IMR-90 (cell line): Measurements from ENCODE around the gene TBC1D10A. TPM values are rescaled to one million over a fixed set of nuclear protein-coding genes. Genes with fewer than 3 reads are reported as not detected.
A peak's percentile ranks its signal among the peaks of the same experiment; 100 is the strongest.

Source experiments
- ATAC-seq: fragments of 200-7000 bp; cut with Tn5 transposase; 2 replicates; pipeline ENCODE4 v1.9.1; 2020; ENCODE audit warnings: low read depth, mild to moderate bottlenecking, moderate library complexity
- BruUV-seq: library from RNA; stranded (reverse); fragments of 400-500 nt; replicated peaks from 2 replicates; lab custom pipeline; 2021; lab: Mats Ljungman, UMichigan
- CTCF ChIA-PET: fragments of 300-600 bp; formaldehyde crosslinking; extraction: SDS; loops from one replicate; lab custom pipeline; 2021; ENCODE audit warnings: antibody characterized with exemption; lab: Yijun Ruan, JAX
- POLR2A ChIA-PET: fragments of 300-600 bp; sonication (Branson Sonifier 250); formaldehyde crosslinking; loops from one replicate; lab custom pipeline; 2022; ENCODE audit warnings: antibody characterized with exemption; ENCODE audit not compliant: unreplicated experiment; lab: Charles Lee
- DNase-seq: peaks from one replicate; pipeline ENCODE4 v3.0.0; 2013
- H2AFZ ChIP-seq: replicated peaks from 2 replicates; pipeline ENCODE3; 2013; ENCODE audit warnings: low read length, mild to moderate bottlenecking; ENCODE audit not compliant: poor library complexity
- H2AK5ac ChIP-seq: 2 replicates; pipeline ENCODE4 v1.6.1; 2013; ENCODE audit warnings: low read depth, low read length, inconsistent platforms
- H2AK9ac ChIP-seq: replicated peaks from 2 replicates; pipeline ENCODE3; 2013; ENCODE audit warnings: mild to moderate bottlenecking, low read depth, low read length, moderate library complexity; ENCODE audit not compliant: poor library complexity
- H2BK120ac ChIP-seq: 2 replicates; pipeline ENCODE4 v1.6.1; 2013; ENCODE audit warnings: low read depth, low read length, inconsistent platforms
- H2BK15ac ChIP-seq: 3 replicates; pipeline ENCODE4 v1.6.1; 2013; ENCODE audit warnings: low read depth, low read length, inconsistent platforms
- H2BK20ac ChIP-seq: 2 replicates; pipeline ENCODE4 v1.6.1; 2013; ENCODE audit warnings: low read depth, mild to moderate bottlenecking, inconsistent platforms, low read length, moderate library complexity
- H2BK5ac ChIP-seq: 2 replicates; pipeline ENCODE4 v1.6.1; 2013; ENCODE audit warnings: mild to moderate bottlenecking, low read depth, low read length, inconsistent platforms; ENCODE audit not compliant: poor library complexity, severe bottlenecking
- H3K14ac ChIP-seq: replicated peaks from 2 replicates; pipeline ENCODE4 v1.6.1; 2013; ENCODE audit warnings: low read depth, low read length, inconsistent platforms
- H3K18ac ChIP-seq: 2 replicates; pipeline ENCODE4 v1.6.1; 2013; ENCODE audit warnings: low read depth, low read length, control low read depth
- H3K23ac ChIP-seq: 2 replicates; pipeline ENCODE4 v1.6.1; 2013; ENCODE audit warnings: low read depth, low read length, inconsistent platforms
- H3K27ac ChIP-seq: 2 replicates; pipeline ENCODE4 v1.5.1; 2013; ENCODE audit warnings: mild to moderate bottlenecking, control low read depth, low read length; ENCODE audit not compliant: insufficient read depth
- H3K27me3 ChIP-seq: 2 replicates; pipeline ENCODE4 v1.6.1; 2013; ENCODE audit warnings: low read length; ENCODE audit not compliant: control insufficient read depth, insufficient read depth
- H3K36me3 ChIP-seq: 2 replicates; pipeline ENCODE4 v1.6.1; 2013; ENCODE audit warnings: low read length, mixed read lengths; ENCODE audit not compliant: control insufficient read depth, insufficient read depth
- H3K4ac ChIP-seq: 2 replicates; pipeline ENCODE4 v1.6.1; 2013; ENCODE audit warnings: low read depth, low read length, inconsistent platforms
- H3K4me1 ChIP-seq: 2 replicates; pipeline ENCODE4 v1.6.1; 2013; ENCODE audit warnings: low read length, mixed read lengths; ENCODE audit not compliant: control insufficient read depth, insufficient read depth
- H3K4me2 ChIP-seq: 2 replicates; pipeline ENCODE4 v1.6.1; 2013; ENCODE audit warnings: low read depth, mild to moderate bottlenecking, control low read depth, low read length, moderate library complexity
- H3K4me3 ChIP-seq: 2 replicates; pipeline ENCODE4 v1.5.1; 2013; ENCODE audit warnings: low read depth, mild to moderate bottlenecking, control low read depth, low read length, moderate library complexity; ENCODE audit not compliant: insufficient read depth
- H3K56ac ChIP-seq: 2 replicates; pipeline ENCODE4 v1.6.1; 2013; ENCODE audit warnings: low read length, inconsistent platforms; ENCODE audit not compliant: insufficient read depth; ENCODE audit errors: extremely low read depth
- H3K79me1 ChIP-seq, 2 experiments: 2 replicates each; pipeline ENCODE4 v1.6.1; 2013; ENCODE audit warnings: low read length in 2 of 2, inconsistent platforms in 1 of 2, low read depth in 1 of 2
- H3K9ac ChIP-seq: 2 replicates; pipeline ENCODE4 v1.6.1; 2013; ENCODE audit warnings: low read depth, low read length, control low read depth
- H3K9me1 ChIP-seq: 2 replicates; pipeline ENCODE4 v1.6.1; 2013; ENCODE audit warnings: low read length, inconsistent platforms; ENCODE audit not compliant: insufficient read depth
- H3K9me3 ChIP-seq: 2 replicates; pipeline ENCODE4 v1.6.1; 2013; ENCODE audit warnings: low read length; ENCODE audit not compliant: control insufficient read depth, insufficient read depth
- H4K20me1 ChIP-seq: 2 replicates; pipeline ENCODE4 v1.6.1; 2013; ENCODE audit warnings: low read length, inconsistent platforms; ENCODE audit not compliant: insufficient read depth
- H4K5ac ChIP-seq: 2 replicates; pipeline ENCODE4 v1.6.1; 2013; ENCODE audit warnings: mild to moderate bottlenecking, low read depth, low read length, control low read depth
- H4K8ac ChIP-seq, 2 experiments: 2 replicates each; pipeline ENCODE4 v1.6.1; 2013; ENCODE audit warnings: low read depth in 2 of 2, low read length in 2 of 2, control low read depth in 1 of 2, inconsistent platforms in 1 of 2
- H4K91ac ChIP-seq: 2 replicates; pipeline ENCODE4 v1.6.1; 2013; ENCODE audit warnings: low read depth, low read length, inconsistent platforms; ENCODE audit not compliant: insufficient read depth
- POLR2A ChIP-seq: IDR thresholded peaks from 2 replicates; pipeline ENCODE4 v1.6.1; 2012; ENCODE audit warnings: mild to moderate bottlenecking, low read depth, low read length
- RCOR1 ChIP-seq: IDR thresholded peaks from 2 replicates; pipeline ENCODE4 v1.6.1; 2012; ENCODE audit warnings: mild to moderate bottlenecking, low read length, improper control_type of control experiment; ENCODE audit not compliant: insufficient replicate concordance
- WGBS, 2 experiments: methylation state at CpG; one replicate each; pipeline versions ENCODE4 v1.1.5 to v1.1.7; 2013; ENCODE audit warnings: missing lambda C conversion rate in 2 of 2; ENCODE audit not compliant: insufficient read length in 1 of 2; ENCODE audit errors: extremely low coverage in 2 of 2; 5-methylcytosine and 5-hydroxymethylcytosine counted together
- dilution Hi-C: fragments of 300-500 bp; cut with HindIII; formaldehyde crosslinking; loops from one replicate; pipeline ENCODE4 v1.14.3; 2018; ENCODE audit warnings: low sequenced_read_pairs; ENCODE audit not compliant: unreplicated experiment
- in situ Hi-C: fragments of 300-500 bp; cut with MboI; formaldehyde crosslinking; loops from 3 replicates; pipeline ENCODE4 v1.14.3; 2019; ENCODE audit warnings: low sequenced_read_pairs, inconsistent platforms, mixed read lengths
- intact Hi-C: fragments of 100-400 bp; cut with micrococcal nuclease; formaldehyde crosslinking; loops from 2 replicates; pipeline ENCODE4 v1.10.0; 2022
- polyA plus RNA-seq, 3 experiments: library from polyadenylated mRNA; depleted of rRNA; stranded (reverse); fragments of >200 nt; gene quantifications; 2 replicates each; pipeline ENCODE4 v1.2.3, GENCODE V29; 2012; ENCODE audit warnings: low replicate concordance in 1 of 3
- total RNA-seq: library from RNA; depleted of rRNA; stranded (reverse); fragments of >200 nt; gene quantifications from 2 replicates; pipeline ENCODE4 v1.2.3, GENCODE V29; 2012

TBC1D10A gene
- total and polyA plus RNA-seq, 2 of the 4 experiments (the other 2 are of a cell fraction) = 16.3 to 33.1 TPM

DNA sequence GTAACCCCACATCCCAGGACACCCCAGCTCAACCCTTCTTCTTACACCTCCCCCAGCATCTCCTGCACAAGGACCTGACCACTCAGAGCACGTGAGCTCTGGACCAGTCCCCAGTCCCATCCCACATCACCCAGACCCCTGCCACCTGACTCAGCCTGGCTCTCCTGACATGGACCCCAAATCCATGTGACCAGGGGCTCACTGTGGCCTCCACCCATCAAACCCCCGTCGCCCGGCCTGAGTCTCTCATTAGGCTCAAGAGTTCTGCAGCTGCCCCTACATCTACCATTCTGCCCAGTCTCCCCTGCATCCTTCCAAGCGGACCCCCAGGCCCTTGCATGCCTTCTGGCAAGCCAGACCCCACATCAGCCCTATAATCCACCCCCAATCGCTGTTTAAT, 78.3 kb downstream of the TBC1D10A start:
- H4K8ac ChIP-seq = peak overlapping the region in 1 of 2 experiments; percentile 82; a peak in 3 of 4 replicates
- peak overlapping the region; percentile 87 for H4K91ac ChIP-seq
- H4K5ac ChIP-seq = peak overlapping the region; percentile 37
- in situ Hi-C loops (no loop called here), intact Hi-C loops (loop anchor here (5.0 kb wide), 1 partner anchor 91 kb away; no protein-coding TSS in a partner anchor), dilution Hi-C loops (no loop called here)
- H3K27me3 ChIP-seq = no peaks in the 10 kb centered on the region
- H3K4me1 ChIP-seq = peaks cover 65% of the 10 kb centered on the region
- H3K79me1 ChIP-seq = peaks cover 25 to 38% of the 10 kb centered on the region in 2 experiments
- no peak overlapping the region; the same call in 1 of the 2 replicates for H3K9ac ChIP-seq
- no peaks in the 10 kb centered on the region for H3K9me3 ChIP-seq
- DNase-seq (no peak), ATAC-seq (no peak)
- peak overlapping the region; percentile 48; the same call in 1 of the 2 replicates for H3K18ac ChIP-seq
- peaks cover 16% of the 10 kb centered on the region for H3K36me3 ChIP-seq
- H3K4me3 ChIP-seq = no peak overlapping the region
- no peak overlapping the region for H3K4me2 ChIP-seq
- ChIA-PET CTCF (interaction anchor here (0.6 kb wide), 1 partner anchor 470 kb away, joined by 3 read pairs; no protein-coding TSS in a partner anchor), POLR2A (no interaction called here)
- H3K14ac ChIP-seq = no peak overlapping the region; the same call in 1 of the 2 replicates
- H2BK5ac ChIP-seq = peak overlapping the region; percentile 32
- H2BK120ac ChIP-seq = peak overlapping the region; percentile 71; the same call in 1 of the 2 replicates
- 100% methylated on average over 4 of the region's 6 CpGs; no CpG with 5 or more reads in 1 of the 2 experiments for WGBS, 2 experiments
- H4K20me1 ChIP-seq = no peaks in the 10 kb centered on the region
- H3K4ac ChIP-seq = peak overlapping the region; percentile 89
- no peak overlapping the region for H3K56ac ChIP-seq
- H2BK20ac ChIP-seq = peak overlapping the region; percentile 58; the same call in 1 of the 2 replicates
- peak overlapping the region; percentile 38 for H2AK9ac ChIP-seq
- TF ChIP-seq RCOR1 (no peak), POLR2A (peak; percentile 34; the same call in 1 of the 2 replicates)
- H3K9me1 ChIP-seq = peaks cover 28% of the 10 kb centered on the region
- H2BK15ac ChIP-seq = peak overlapping the region; percentile 89; the same call in 2 of the 3 replicates
- no TSS peak for BruUV-seq
- no peak overlapping the region for H3K23ac ChIP-seq
- H3K27ac ChIP-seq = peak overlapping the region; percentile 100
- peak overlapping the region; percentile 91 for H2AK5ac ChIP-seq
- no peak overlapping the region for H2AFZ ChIP-seq
